Glomerular endothelial cell (primary cell): ENCODE measurements around the gene GOLGA8T. TPM values are rescaled to one million over a fixed set of nuclear protein-coding genes. Genes with fewer than 3 reads are reported as not detected.
"Not testable (repeated sequence)": the region's sequence is repeated elsewhere in the genome, so short reads cannot be mapped to it uniquely, and the experiment has no call there.

Source experiments
- DNase-seq: peaks from one replicate; pipeline ENCODE4 v3.0.0-alpha.2; 2011; ENCODE audit warnings: low read depth, low spot score; ENCODE audit errors: extremely low read depth
- total RNA-seq: library from RNA; depleted of rRNA; stranded (reverse); fragments of >200 nt; gene quantifications from 2 replicates; pipeline ENCODE4 v1.2.3, GENCODE V29; 2015

Gene GOLGA8T
- total RNA-seq, 1 donor from 2014 or later: 0.23 TPM

GRCh38 chr15:30189754-30190153 lies 54.9 kb downstream of the GOLGA8T start:
- not testable (repeated sequence) for DNase-seq

- not testable (repeated sequence) for DNase-seq
These were observed 56.3 kb downstream of the GOLGA8T start for GRCh38 chr15:30191143-30191542.

- DNase-seq: not testable (repeated sequence)
These were observed 56.8 kb downstream of the GOLGA8T start for GRCh38 chr15:30191639-30192038.

- DNase-seq: not testable (repeated sequence)
These were observed 57.4 kb downstream of the GOLGA8T start for GRCh38 chr15:30192119-30192745.

GRCh38 chr15:30192892-30193291 lies 58.0 kb downstream of the GOLGA8T start:
- not testable (repeated sequence) for DNase-seq

Other genes starting within 250 kb of the GOLGA8T start
- gene GOLGA8J, start 52.1 kb upstream of the GOLGA8T start, total RNA-seq: not detected in 2 replicates